Sigmoid colon (tissue), 4 donors: Measurements from ENCODE around the gene TRPT1.

Experiments
- POLR2A ChIP-seq, 2 donors: fragments of 450-650 bp; IDR thresholded peaks; one replicate each; pipeline ENCODE4 v1.6.1; 2016; ENCODE audit warnings: antibody characterized with exemption in 2 of 2, mild to moderate bottlenecking in 2 of 2, moderate library complexity in 2 of 2
- POLR2AphosphoS5 ChIP-seq, 4 donors: sonication (generic); formaldehyde crosslinking; IDR thresholded peaks; one replicate each; pipeline ENCODE4 v1.6.1; 2017; ENCODE audit warnings: antibody characterized with exemption in 4 of 4

GRCh38 chr11:64250415-64251015 lies 24.5 kb upstream of the TRPT1 start:
- TF ChIP-seq POLR2A (IDR thresholded peaks at IDR 0.05) (no peak), POLR2AphosphoS5 (IDR thresholded peaks at IDR 0.05) (no peak)
